GM19043 (cell line): ENCODE measurements around the gene SPAG16.

Experiments
- ATAC-seq: cut with Tn5 transposase; IDR thresholded peaks from one replicate; pipeline ENCODE4 v1.9.1; 2021; ENCODE audit warnings: low read depth; ENCODE audit not compliant: unreplicated experiment

SPAG16 gene

DNA sequence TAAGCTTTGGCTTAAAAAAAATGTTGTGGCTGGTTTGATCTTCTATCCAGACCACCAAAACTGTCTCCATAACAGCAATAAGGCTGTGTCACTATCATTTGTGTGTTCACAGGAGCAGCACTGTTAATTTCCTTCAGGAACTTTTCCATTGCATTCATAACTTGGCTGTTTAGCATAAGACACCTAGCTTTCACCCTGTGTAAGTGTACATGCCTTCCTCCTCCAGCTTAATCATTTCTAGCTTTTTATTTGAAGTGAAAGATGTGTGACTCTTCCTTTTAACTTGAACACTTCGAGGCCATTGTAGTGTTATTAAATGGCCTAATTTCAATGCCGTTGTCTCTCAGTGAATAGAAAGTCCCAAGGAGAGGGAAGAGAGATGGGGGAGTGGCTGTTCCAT lies 773.7 kb downstream of the SPAG16 start:
- no peak for ATAC-seq

DNA sequence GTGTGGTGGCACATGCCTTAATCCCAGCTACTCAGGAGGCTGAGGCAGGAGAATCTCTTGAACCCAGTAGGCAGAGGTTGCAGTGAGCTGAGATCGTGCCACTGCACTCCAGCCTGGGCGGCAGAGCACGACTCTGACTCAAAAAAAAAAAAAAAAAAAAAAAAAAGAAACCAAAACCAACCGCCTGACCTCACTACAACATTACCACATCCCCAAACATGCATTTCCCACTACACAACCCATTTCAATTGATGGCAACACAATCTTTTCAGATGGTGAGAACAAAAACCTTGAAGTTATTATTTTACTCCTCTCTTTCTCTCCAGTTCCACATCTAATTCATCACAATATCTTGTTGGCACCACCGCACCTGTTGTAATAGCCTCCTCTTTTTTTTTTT lies 778.0 kb downstream of the SPAG16 start:
- peak; percentile 44 for ATAC-seq

- ATAC-seq = no peak
Measured at GRCh38 chr2:214064471-214064870, 780.2 kb downstream of the SPAG16 start.

DNA sequence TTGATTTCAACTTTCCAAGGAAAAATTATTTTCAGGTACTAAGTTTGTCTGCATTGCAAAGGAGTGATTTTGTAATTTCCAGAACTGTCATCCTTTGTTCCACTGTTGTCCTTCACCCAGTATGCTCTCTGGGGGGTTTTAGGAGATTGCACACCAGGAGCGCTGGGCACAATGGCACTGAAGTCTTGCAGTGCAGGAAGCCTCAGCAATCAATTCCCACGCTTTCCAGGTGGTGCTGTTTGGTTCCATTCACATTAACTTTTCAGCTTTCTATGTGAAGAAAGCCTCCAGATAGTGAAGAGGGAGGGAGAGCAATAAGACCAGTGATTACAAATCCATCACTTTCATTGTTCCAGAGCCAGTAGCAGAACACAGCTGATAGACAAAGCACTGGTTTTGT lies 782.6 kb downstream of the SPAG16 start:
- no peak for ATAC-seq

DNA sequence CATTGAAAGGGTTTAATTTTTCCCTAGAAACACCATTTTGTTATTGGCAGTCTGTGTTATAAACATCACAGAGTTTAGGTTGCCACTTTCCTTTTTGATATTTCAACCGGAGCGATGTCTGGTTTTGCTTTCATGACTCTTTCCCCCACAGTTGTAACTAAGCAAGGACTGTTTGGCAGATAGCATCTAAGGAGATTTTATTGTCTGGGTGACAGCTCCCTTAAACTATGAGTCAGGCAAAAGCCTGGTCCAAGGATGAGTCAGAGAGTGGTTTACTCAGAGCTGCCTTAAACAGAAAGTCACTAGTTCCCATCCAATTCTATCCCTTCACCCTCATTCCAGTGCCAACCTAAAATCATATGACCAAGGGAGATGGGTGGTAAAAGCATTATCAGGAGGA lies 785.0 kb downstream of the SPAG16 start:
- peak; percentile 70 for ATAC-seq

GRCh38 chr2:214075456-214075855 lies 791.2 kb downstream of the SPAG16 start:
- ATAC-seq = no peak

DNA sequence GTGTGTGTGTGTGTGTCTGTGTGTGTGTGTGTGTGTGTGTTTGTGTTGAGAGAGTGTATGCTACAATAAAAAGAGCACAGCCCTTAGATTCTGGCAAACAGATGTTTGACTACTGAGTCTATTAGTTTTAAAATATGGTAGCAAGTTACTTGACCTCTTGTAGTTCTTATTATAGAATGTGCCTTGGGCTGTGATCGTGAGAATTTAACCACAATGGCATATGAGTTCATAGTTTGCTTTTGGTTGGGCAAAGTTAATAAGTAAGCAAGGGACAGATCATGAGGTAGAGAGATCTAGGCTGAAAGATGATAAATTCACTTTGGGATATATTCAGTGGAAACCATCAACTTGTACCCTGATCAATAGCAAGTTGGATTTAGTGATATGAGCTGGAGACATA lies 792.3 kb downstream of the SPAG16 start:
- peak; percentile 49 for ATAC-seq

DNA sequence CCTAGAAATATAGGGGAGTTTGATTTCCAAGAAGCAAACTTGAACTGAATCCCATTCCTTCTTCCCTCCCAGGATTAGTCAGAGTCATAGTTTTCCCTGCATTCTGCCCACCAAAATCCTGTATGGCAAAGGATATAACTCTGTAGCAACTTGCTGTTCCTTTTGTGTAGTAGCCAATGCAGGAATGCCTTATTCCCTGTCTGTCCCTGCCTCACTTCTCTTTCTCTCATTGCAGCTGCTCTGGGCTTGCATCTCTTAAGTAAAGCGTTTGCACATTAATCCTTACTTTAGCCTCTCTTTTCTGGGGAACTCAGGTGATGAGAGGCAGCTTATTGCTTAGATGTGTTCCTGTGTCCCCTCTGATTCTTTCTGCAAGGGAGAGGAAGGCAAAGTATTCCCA lies 793.5 kb downstream of the SPAG16 start:
- no peak for ATAC-seq

- no peak for ATAC-seq
Measured at GRCh38 chr2:214079032-214079431, 794.8 kb downstream of the SPAG16 start.

GRCh38 chr2:214088536-214088935 lies 804.3 kb downstream of the SPAG16 start:
- ATAC-seq = no peak

DNA sequence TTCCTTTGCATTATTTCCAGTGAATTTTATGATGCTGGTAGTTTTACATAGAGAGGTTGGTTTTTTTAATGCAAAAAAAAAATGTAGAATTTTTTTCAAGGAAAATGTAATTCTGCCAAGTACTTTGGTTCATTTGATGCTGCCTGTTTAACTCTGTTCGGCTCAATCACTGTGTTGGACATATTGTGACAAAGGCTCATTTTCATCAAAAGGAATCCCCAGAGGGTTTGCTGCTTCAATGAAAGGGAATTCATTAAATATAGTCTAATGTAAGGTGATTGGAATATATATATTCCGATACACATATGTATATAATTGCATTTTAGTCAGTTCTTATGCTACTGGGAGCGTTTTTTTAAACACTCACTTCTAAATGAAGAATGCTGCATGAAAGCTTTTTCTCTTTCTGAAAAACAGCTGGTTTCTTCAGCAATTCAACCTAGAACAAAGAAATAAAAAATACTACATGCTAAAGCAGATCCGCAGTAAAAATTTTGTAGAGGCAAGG lies 812.0 kb downstream of the SPAG16 start:
- no peak for ATAC-seq

DNA sequence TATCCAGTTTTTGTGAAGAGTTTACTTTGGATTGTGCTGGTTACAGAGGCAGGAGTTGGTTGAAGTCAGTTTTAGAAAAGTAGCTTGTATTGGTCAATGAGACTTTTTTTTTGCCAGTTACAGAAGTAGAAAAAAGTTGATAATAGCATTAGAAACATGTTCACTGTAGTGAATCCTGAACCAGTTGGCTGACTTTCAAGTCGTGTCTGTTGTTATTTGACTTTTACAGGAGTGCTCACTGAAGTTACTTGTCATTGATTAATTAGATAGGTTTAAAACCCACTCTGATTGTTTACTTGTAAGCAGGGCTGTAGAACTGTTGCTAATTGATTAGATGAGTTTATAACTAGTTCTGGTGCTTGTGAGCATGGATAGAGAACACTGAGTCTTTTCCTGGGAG lies 814.5 kb downstream of the SPAG16 start:
- no peak for ATAC-seq

- ATAC-seq = no peak
Measured at GRCh38 chr2:214100488-214100887, 816.2 kb downstream of the SPAG16 start.

DNA sequence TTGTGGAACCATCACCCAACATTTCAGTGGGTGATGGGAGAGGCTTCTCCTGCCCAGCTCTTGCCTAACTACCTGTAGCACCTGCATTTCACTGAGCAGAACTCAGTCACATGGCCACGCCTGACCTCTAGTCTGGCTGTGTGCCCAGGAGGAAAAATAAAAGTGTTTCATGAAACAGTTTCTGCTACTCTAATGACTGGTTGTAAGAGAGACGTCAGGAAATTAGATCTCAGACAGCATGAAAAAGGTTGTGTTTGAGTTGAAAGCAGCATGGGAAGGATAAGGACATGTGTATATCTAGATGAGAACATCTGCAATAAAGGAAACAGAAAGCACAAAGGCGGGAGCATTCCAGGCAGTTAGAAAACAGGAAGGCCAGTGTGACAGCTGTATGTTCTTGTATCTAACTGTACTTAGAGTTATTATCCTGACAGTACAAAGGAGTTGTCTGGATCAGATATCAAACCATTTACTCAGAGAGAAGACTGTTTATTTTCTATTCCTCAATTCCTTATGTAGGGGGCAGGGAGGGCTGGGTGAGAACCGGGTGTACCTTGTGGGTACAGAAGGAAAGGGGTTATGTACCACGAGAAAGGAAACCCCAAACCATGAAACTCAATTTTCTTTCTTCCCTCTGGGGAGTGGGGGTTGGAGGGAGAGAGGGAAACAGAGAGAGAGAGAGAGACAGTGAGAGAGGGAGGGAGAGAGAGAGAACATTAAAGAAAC lies 819.2 kb downstream of the SPAG16 start:
- ATAC-seq = no peak

DNA sequence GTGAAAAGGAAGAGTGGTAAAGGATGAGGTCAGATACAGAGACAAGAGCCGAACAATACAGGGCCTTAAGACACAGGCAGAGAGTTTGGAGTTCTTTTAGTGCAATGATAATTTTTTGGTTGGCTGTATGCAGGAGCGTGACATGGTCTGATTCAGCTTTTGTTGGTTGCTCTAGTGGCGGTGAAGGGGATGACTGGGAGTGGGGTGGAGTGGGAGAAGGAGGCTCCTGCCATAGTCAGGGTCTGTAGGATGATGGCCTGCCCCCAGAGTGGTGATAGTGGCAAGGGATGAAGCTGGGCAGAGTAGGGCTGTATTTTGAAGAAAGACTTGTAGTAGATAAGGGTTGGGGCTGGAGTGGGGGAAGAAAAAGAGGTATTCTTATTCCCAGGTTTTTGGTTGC lies 820.0 kb downstream of the SPAG16 start:
- ATAC-seq = no peak

DNA sequence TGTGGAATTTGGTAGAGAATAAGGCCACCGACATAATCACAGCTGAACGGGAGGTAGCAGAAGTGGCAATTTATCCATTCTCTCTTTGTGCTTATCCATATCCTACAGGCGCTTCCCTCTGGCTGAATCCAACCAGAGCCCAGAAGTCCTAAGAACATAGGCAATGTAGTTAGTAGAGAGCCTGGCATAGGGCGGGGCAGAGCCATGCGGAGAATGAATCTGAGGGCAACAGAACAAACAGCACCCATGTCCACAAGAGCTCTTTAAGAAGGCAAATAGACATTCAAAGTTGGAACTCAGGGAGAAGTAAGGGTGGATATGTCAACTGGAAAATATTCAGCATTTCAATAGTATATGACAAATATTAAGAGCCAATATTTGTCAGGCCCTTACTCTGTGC lies 820.7 kb downstream of the SPAG16 start:
- ATAC-seq = no peak

- no peak for ATAC-seq
Measured at GRCh38 chr2:214107726-214108125, 823.5 kb downstream of the SPAG16 start.

DNA sequence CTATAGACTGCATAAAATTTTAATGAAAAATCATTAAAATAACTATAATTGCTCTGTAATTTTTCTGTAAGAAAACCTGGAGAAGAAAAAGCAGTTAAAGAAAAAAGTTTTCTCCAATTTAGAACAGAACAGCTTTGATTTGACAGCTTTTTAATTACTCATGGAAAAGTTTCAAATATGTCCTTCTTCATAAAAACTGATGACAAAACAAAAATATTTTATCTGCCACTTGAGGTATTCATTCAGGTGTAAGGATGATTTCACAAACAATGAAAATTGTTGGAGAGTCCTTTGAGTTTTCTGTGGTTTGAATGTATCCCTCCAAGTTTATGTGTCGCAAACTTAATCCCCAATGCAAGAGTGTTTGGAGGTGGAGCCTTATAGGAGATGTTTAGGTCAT lies 824.3 kb downstream of the SPAG16 start:
- ATAC-seq = no peak

- no peak for ATAC-seq
Measured at GRCh38 chr2:214117054-214117453, 832.8 kb downstream of the SPAG16 start.

DNA sequence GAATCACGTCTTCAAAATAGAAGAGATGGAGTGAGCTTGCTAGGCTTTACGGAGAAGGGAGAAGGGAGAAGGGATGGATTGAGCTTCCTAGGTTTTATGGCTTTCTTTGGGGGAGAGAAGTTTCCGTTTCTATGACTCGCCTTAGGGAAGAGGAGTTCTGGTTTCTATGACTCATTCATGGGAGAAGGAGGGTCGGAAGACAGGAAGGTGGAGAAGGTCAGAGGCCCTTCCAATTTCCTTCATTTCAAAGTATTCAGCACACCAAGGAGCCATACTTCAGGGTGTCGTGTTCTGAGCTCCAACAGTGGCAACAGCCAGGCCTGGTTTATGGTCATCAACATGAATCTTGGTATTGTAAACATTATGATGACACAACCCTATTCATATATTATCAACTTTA lies 841.9 kb downstream of the SPAG16 start:
- ATAC-seq = no peak

DNA sequence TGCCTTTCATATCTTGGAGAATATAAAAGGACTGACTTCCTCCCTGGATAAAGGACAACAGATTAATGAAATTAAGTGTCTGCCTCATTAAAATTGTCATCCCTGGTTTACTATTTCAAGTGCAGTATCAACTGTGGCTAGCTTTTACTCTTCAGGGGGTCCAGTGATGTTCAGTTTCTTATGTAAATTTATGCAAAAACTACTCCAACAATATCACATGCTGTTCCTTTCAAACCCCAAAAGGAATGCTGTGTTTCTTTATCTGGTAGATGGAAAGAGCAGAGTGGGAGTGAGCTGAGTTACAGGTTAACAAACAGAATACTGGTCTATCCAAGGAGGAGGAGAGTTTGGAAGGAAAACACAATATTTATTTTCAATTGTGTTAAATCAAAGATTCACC lies 842.9 kb downstream of the SPAG16 start:
- no peak for ATAC-seq

DNA sequence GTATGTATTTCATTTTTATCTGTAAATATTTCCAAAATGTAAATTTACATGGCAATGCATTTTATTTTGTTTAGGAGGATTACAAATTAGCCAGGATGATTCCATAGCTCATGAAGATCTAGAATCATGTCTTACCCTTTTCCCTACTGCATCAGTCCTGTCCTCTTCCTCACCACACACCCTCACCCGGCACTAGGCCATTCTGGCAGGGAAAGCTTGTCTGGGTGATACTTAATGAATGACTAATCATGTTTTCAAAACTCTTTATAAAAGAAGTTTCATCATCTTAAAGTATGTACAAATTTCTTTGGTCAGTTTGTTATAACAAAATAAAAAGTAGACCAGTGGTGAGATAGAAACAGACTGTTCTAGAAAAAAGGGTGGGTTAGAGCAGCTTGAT lies 843.3 kb downstream of the SPAG16 start:
- no peak for ATAC-seq

DNA sequence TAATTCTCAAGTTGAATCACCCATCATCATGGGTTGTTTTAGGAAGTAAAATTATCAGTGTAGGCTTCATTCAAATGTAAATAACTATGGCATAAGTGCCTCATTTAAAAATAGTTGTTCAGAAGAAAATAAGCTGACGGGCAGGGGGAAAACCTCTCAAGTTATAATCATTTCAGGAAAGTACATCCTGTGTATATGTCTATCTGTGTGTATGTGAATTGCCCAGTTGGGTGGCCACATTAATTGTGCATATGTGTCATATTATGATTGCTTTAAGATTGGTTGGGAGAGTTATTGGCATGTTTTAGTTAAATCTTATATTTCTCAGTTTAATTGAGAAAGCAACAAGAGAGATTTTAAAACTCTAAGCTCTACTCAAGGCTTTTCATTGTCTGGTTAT lies 843.8 kb downstream of the SPAG16 start:
- ATAC-seq = no peak
